Measurements from ENCODE around the gene MED13.
"Not testable (repeated sequence)": the region's sequence is repeated elsewhere in the genome, so short reads cannot be mapped to it uniquely, and the experiment has no call there.

MED13 gene

DNA sequence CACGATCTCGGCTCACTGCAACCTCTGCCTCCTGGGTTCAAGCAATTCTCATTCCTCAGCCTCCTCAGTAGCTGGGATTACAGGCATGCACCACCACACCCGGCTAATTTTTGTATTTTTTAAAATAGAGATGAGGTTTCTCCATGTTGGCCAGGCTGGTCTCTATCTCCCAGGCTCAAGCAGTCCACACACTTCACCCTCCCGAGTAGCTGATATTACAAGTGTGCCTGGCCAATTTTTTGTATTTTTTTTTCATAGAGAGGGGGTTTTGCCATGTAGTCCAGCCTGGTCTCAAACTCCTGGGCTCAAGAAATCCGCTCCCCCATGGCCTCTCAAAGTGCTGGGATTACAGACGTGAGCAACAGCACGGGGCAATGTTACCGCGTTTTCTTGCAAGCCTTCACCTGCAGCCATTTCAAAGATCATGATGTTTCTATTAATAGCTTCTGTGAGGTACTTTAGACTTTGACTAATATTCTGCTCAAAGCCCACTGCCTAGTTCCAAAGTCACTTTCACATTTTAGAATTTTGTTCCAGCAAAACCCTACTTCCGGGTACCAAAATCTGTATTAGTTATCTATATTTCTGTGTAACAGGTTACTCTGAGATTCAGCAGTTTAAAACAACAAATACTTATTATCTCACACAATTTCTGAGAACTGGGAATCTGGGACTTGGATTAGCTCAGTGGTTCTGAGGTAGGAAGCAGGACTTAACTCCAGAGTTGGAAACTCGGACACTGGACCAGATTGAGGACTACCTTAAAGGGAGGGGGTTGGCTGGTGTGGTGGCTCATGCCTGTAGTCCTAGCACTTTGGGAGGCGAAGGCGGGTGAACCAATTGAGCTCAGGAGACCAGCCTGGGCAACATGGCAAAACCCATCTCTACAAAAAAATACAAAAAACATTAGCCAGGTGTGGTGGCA lies 12.0 kb upstream of the MED13 start:
- Histone ChIP-seq H3K4me2 (ENCODE audit: low read depth, low read length, poor library complexity, severe bottlenecking) (no peak overlapping the region), H3F3A (ENCODE audit: insufficient read depth) (no peaks in the 10 kb centered on the region), H3K79me2 (ENCODE audit: insufficient read depth, low read length) (no peaks in the 10 kb centered on the region), H3K9me3 (ENCODE audit: insufficient read depth, low read length) (no peaks in the 10 kb centered on the region), H2AFZ (ENCODE audit: low read depth, low read length, severe bottlenecking) (no peak overlapping the region), H3K4me3 (ENCODE audit: insufficient read depth, low read length, poor library complexity, severe bottlenecking) (no peak overlapping the region), H3K36me3 (ENCODE audit: low read length) (no peaks in the 10 kb centered on the region), H3K9ac (ENCODE audit: low read length) (no peak overlapping the region), H3K9me2 (replicated peaks; ENCODE audit: insufficient read depth, low read length) (no peaks in the 10 kb centered on the region), H3K27ac (ENCODE audit: low read depth, low read length) (no peak overlapping the region), H3K27me3 (ENCODE audit: low read length) (no peaks in the 10 kb centered on the region), H4K20me1 (ENCODE audit: low read depth, low read length) (no peaks in the 10 kb centered on the region)
- no peak for TF ChIP-seq EZH2phosphoT487 (conservative IDR thresholded peaks at IDR 0.05; ENCODE audit: low read length)

DNA sequence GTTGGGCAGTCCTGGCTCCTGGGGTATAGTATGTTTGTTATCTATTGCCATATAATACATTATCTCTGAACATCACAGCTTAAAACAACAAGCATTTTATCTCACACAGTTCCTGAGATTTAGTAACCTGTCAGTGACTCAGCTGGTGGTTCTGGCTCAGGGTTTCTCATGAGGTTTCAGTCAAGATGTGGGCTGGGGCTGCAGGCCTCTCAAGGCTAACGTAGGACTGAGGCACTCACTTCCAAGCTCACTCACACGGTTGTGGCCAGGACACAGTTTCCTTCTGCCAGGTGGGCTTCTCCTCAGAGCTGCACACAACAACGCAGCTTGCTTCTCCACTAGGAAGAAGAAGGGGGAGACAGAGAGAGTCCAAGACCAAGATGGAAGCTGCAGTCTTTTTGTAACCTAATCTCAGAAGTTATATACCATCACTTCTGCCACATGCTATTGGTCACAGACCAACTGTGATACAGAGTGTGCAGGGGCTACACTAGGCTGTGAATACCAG lies 10.3 kb upstream of the MED13 start:
- H3K9me3 ChIP-seq (ENCODE audit: insufficient read depth, low read length) = no peaks in the 10 kb centered on the region
- H2AFZ ChIP-seq (ENCODE audit: low read depth, low read length, severe bottlenecking) = no peak overlapping the region
- H3K27me3 ChIP-seq (ENCODE audit: low read length) = no peaks in the 10 kb centered on the region

DNA sequence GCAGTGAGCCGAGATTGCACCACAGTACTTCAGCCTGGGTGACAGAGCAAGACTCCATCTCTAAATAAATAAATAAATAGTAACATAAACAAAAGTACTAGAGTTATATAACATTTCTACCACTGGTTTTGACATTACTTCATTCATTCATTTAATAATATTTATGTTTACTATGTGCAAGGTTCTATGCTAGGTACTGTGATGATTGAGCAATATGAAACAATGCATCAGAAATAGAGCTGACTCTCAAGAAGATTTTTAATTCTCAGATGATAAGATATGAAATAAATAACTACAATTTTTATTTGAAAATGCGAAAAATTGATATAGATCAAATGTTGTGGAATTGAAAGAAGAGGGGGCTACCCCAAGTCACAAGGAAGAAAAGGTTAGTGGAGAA lies 8.9 kb upstream of the MED13 start:
- no peaks in the 10 kb centered on the region for H3K36me3 ChIP-seq (ENCODE audit: low read length)
- H4K20me1 ChIP-seq (ENCODE audit: low read depth, low read length) = no peaks in the 10 kb centered on the region
- no peak for TF ChIP-seq EZH2phosphoT487 (conservative IDR thresholded peaks at IDR 0.05; ENCODE audit: low read length)
- no peak for TF ChIP-seq CTCF (IDR thresholded peaks at IDR 0.05; ENCODE audit: insufficient read depth, low read length, poor library complexity, severe bottlenecking)
- no peak overlapping the region for H3K4me3 ChIP-seq (ENCODE audit: insufficient read depth, low read length, poor library complexity, severe bottlenecking)
- no peaks in the 10 kb centered on the region for H3K9me2 ChIP-seq (replicated peaks; ENCODE audit: insufficient read depth, low read length)
- H3K9me3 ChIP-seq (ENCODE audit: insufficient read depth, low read length) = no peaks in the 10 kb centered on the region
- no peak overlapping the region for H3K9ac ChIP-seq (ENCODE audit: low read length)
- H3F3A ChIP-seq (ENCODE audit: insufficient read depth) = no peaks in the 10 kb centered on the region
- no peak overlapping the region for H2AFZ ChIP-seq (ENCODE audit: low read depth, low read length, severe bottlenecking)
- no peaks in the 10 kb centered on the region for H3K79me2 ChIP-seq (ENCODE audit: insufficient read depth, low read length)
- no peak overlapping the region for H3K4me2 ChIP-seq (ENCODE audit: low read depth, low read length, poor library complexity, severe bottlenecking)
- no peak overlapping the region for H3K27ac ChIP-seq (ENCODE audit: low read depth, low read length)
- H3K27me3 ChIP-seq (ENCODE audit: low read length) = no peaks in the 10 kb centered on the region

More for the DNA sequence above, 10.3 kb upstream of the MED13 start:
- no peaks in the 10 kb centered on the region for H3K79me2 ChIP-seq (ENCODE audit: insufficient read depth, low read length)
- H3K36me3 ChIP-seq (ENCODE audit: low read length) = no peaks in the 10 kb centered on the region
- no peaks in the 10 kb centered on the region for H4K20me1 ChIP-seq (ENCODE audit: low read depth, low read length)
- H3K9me2 ChIP-seq (replicated peaks; ENCODE audit: insufficient read depth, low read length) = no peaks in the 10 kb centered on the region
- no peak overlapping the region for H3K27ac ChIP-seq (ENCODE audit: low read depth, low read length)
- H3F3A ChIP-seq (ENCODE audit: insufficient read depth) = no peaks in the 10 kb centered on the region
- H3K4me2 ChIP-seq (ENCODE audit: low read depth, low read length, poor library complexity, severe bottlenecking) = no peak overlapping the region
- TF ChIP-seq EZH2phosphoT487 (conservative IDR thresholded peaks at IDR 0.05; ENCODE audit: low read length) (no peak), CTCF (IDR thresholded peaks at IDR 0.05; ENCODE audit: insufficient read depth, low read length, poor library complexity, severe bottlenecking) (no peak)
- no peak overlapping the region for H3K4me3 ChIP-seq (ENCODE audit: insufficient read depth, low read length, poor library complexity, severe bottlenecking)
- H3K9ac ChIP-seq (ENCODE audit: low read length) = no peak overlapping the region

DNA sequence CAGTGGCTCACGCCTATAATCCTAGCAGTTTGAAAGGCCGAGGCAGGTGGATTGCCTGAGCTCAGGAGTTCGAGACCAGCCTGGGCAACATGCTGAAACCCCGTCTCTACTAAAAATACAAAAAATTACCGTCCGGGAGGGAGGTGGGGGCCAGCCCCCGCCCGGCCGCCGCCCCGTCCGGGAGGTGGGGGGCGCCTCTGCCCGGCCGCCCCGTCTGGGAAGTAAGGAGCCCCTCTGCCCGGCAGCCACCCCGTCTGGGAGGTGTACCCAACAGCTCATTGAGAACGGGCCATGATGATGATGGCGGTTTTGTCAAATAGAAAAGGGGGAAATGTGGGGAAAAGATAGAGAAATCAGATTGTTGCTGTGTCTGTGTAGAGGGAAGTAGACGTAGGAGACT lies 7.8 kb upstream of the MED13 start:
- not testable (repeated sequence) for H3K79me2 ChIP-seq (ENCODE audit: insufficient read depth, low read length); H3K27ac ChIP-seq (ENCODE audit: low read depth, low read length); H3K9ac ChIP-seq (ENCODE audit: low read length); H3F3A ChIP-seq (ENCODE audit: insufficient read depth); H2AFZ ChIP-seq (ENCODE audit: low read depth, low read length, severe bottlenecking); H3K27me3 ChIP-seq (ENCODE audit: low read length); H3K36me3 ChIP-seq (ENCODE audit: low read length); H3K9me3 ChIP-seq (ENCODE audit: insufficient read depth, low read length); H3K4me2 ChIP-seq (ENCODE audit: low read depth, low read length, poor library complexity, severe bottlenecking); H4K20me1 ChIP-seq (ENCODE audit: low read depth, low read length); H3K9me2 ChIP-seq (replicated peaks; ENCODE audit: insufficient read depth, low read length); H3K4me3 ChIP-seq (ENCODE audit: insufficient read depth, low read length, poor library complexity, severe bottlenecking)
